Mesodermal cell (in vitro differentiated cells): ENCODE data around the gene MACROH2A1.
A peak's percentile ranks its signal among the peaks of the same experiment; 100 is the strongest.

Experiments
- H3K27ac ChIP-seq: 2 replicates; pipeline ENCODE4 v1.7.0; 2013; ENCODE audit warnings: mild to moderate bottlenecking, low read depth, low read length, moderate library complexity; ENCODE audit not compliant: severe bottlenecking
- H3K36me3 ChIP-seq: 2 replicates; pipeline ENCODE4 v1.7.1; 2013; ENCODE audit warnings: mild to moderate bottlenecking, low read length, moderate library complexity; ENCODE audit not compliant: control insufficient read depth, insufficient read depth
- H3K4me1 ChIP-seq: one replicate; pipeline ENCODE4 v1.7.1; 2013; ENCODE audit warnings: mild to moderate bottlenecking, low read length; ENCODE audit not compliant: insufficient read depth, control insufficient read depth, poor library complexity, severe bottlenecking
- H3K4me3 ChIP-seq: 2 replicates; pipeline ENCODE4 v1.7.0; 2013; ENCODE audit warnings: low read length, control low read depth, mild to moderate bottlenecking; ENCODE audit not compliant: insufficient read depth, poor library complexity, severe bottlenecking; ENCODE audit errors: extremely low read depth
- H3K9me3 ChIP-seq: 2 replicates; pipeline ENCODE4 v1.7.1; 2013; ENCODE audit warnings: mild to moderate bottlenecking, low read length, moderate library complexity; ENCODE audit not compliant: control insufficient read depth
- WGBS, 2 experiments: methylation state at CpG; one replicate each; pipeline ENCODE4 v1.1.5; 2013; ENCODE audit warnings: missing lambda C conversion rate in 2 of 2; ENCODE audit not compliant: insufficient coverage in 2 of 2; 5-methylcytosine and 5-hydroxymethylcytosine counted together

MACROH2A1 gene

GRCh38 chr5:135435467-135436330 is 36.7 kb upstream of the MACROH2A1 start:
- WGBS, 2 experiments = 91 to 94% methylated on average over 6 to 9 of the region's 9 CpGs
- H3K9me3 ChIP-seq = no peaks in the 10 kb centered on the region
- H3K27ac ChIP-seq = no peak overlapping the region

GRCh38 chr5:135434591-135435466 is 35.8 kb upstream of the MACROH2A1 start:
- 88 to 93% methylated on average over 23 to 24 of the region's 24 CpGs for WGBS, 2 experiments
- Histone ChIP-seq H3K27ac (no peak overlapping the region), H3K4me3 (no peak overlapping the region), H3K36me3 (no peaks in the 10 kb centered on the region), H3K9me3 (no peaks in the 10 kb centered on the region), H3K4me1 (peaks cover 38% of the 10 kb centered on the region)

More at GRCh38 chr5:135435467-135436330, 36.7 kb upstream of the MACROH2A1 start:
- Histone ChIP-seq H3K4me3 (no peak overlapping the region), H3K36me3 (no peaks in the 10 kb centered on the region), H3K4me1 (peaks cover 38% of the 10 kb centered on the region)

GRCh38 chr5:135433681-135434426 is 34.8 kb upstream of the MACROH2A1 start:
- Histone ChIP-seq H3K27ac (peak overlapping the region; percentile 29), H3K9me3 (peaks cover 4% of the 10 kb centered on the region), H3K4me1 (peaks cover 31% of the 10 kb centered on the region), H3K36me3 (no peaks in the 10 kb centered on the region), H3K4me3 (no peak overlapping the region)
- WGBS, 2 experiments = 84 to 93% methylated on average over 11 of the region's 12 CpGs

GRCh38 chr5:135432113-135432512 is 33.1 kb upstream of the MACROH2A1 start:
- H3K9me3 ChIP-seq = peaks cover 16% of the 10 kb centered on the region
- peaks cover 19% of the 10 kb centered on the region for H3K4me1 ChIP-seq
- WGBS, 2 experiments = 83 to 86% methylated on average over 1 to 3 of the region's 4 CpGs
- no peak overlapping the region for H3K4me3 ChIP-seq
- H3K36me3 ChIP-seq = no peaks in the 10 kb centered on the region
- H3K27ac ChIP-seq = no peak overlapping the region

- H3K4me1 ChIP-seq = peaks cover 15% of the 10 kb centered on the region
- H3K27ac ChIP-seq = peak overlapping the region; percentile 23
- 96 to 100% methylated on average over 5 to 7 of the region's 7 CpGs for WGBS, 2 experiments
- peaks cover 16% of the 10 kb centered on the region for H3K9me3 ChIP-seq
- no peak overlapping the region for H3K4me3 ChIP-seq
- no peaks in the 10 kb centered on the region for H3K36me3 ChIP-seq
Observed at GRCh38 chr5:135430135-135430437, 31.1 kb upstream of the MACROH2A1 start.

- H3K4me1 ChIP-seq = peaks cover 12% of the 10 kb centered on the region
- H3K9me3 ChIP-seq = peaks cover 16% of the 10 kb centered on the region
- H3K36me3 ChIP-seq = no peaks in the 10 kb centered on the region
- no peak overlapping the region for H3K4me3 ChIP-seq
- 70 to 85% methylated on average over 5 to 10 of the region's 12 CpGs for WGBS, 2 experiments
- H3K27ac ChIP-seq = peak overlapping the region; percentile 43
Observed at GRCh38 chr5:135429301-135430134, 30.5 kb upstream of the MACROH2A1 start.

- peaks cover 16% of the 10 kb centered on the region for H3K9me3 ChIP-seq
- no peak overlapping the region for H3K27ac ChIP-seq
- no peaks in the 10 kb centered on the region for H3K36me3 ChIP-seq
- H3K4me1 ChIP-seq = peaks cover 12% of the 10 kb centered on the region
- H3K4me3 ChIP-seq = no peak overlapping the region
- 100% methylated on average over 1 of the region's 1 CpG; no CpG with 5 or more reads in 1 of the 2 experiments for WGBS, 2 experiments
Observed at GRCh38 chr5:135428586-135428985, 29.6 kb upstream of the MACROH2A1 start.

GRCh38 chr5:135426102-135427082 is 27.4 kb upstream of the MACROH2A1 start:
- WGBS, 2 experiments = 83 to 91% methylated on average over 3 to 4 of the region's 7 CpGs
- Histone ChIP-seq H3K36me3 (no peaks in the 10 kb centered on the region), H3K27ac (no peak overlapping the region), H3K4me1 (peaks cover 18% of the 10 kb centered on the region), H3K4me3 (no peak overlapping the region), H3K9me3 (peaks cover 16% of the 10 kb centered on the region)

- H3K27ac ChIP-seq = no peak overlapping the region
Observed at GRCh38 chr5:135425641-135426040, 26.6 kb upstream of the MACROH2A1 start.

More at GRCh38 chr5:135425641-135426040, 26.6 kb upstream of the MACROH2A1 start:
- Histone ChIP-seq H3K4me3 (no peak overlapping the region), H3K4me1 (peaks cover 18% of the 10 kb centered on the region), H3K9me3 (peaks cover 16% of the 10 kb centered on the region), H3K36me3 (no peaks in the 10 kb centered on the region)
- WGBS, 2 experiments = 86% methylated on average over 1 of the region's 2 CpGs; no CpG with 5 or more reads in 1 of the 2 experiments
